ENCODE measurements around the gene CETN1. TPM values are rescaled to one million over a fixed set of nuclear protein-coding genes. Genes with fewer than 3 reads are reported as not detected.

The CETN1 gene
- not detected for total RNA-seq
- long read RNA-seq, donor 1: 0 reads
- long read RNA-seq, donor 2: 0 reads

GRCh38 chr18:580154-580553 is at the start of gene CETN1:
TSS of gene CETN1 (plus strand) at chr18:580380. CDS start at chr18:580409, 29 bp downstream.
- DNase-seq (ENCODE audit: low spot score): no peak
- intact Hi-C loops (cut with DNase I): no loop called here

- intact Hi-C loops (cut with DNase I): no loop called here
- DNase-seq (ENCODE audit: low spot score): no peak
Observed at GRCh38 chr18:532018-532417, 48.2 kb upstream of the CETN1 start.

GRCh38 chr18:532632-533031 is 47.5 kb upstream of the CETN1 start:
- DNase-seq (ENCODE audit: low spot score): no peak
- intact Hi-C loops (cut with DNase I): no loop called here

GRCh38 chr18:533995-534601 is 46.1 kb upstream of the CETN1 start:
- intact Hi-C loops (cut with DNase I): no loop called here

GRCh38 chr18:543447-544078 is 36.6 kb upstream of the CETN1 start:
- no peak for DNase-seq (ENCODE audit: low spot score)
- intact Hi-C loops (cut with DNase I): no loop called here

More at GRCh38 chr18:533995-534601, 46.1 kb upstream of the CETN1 start:
- no peak for DNase-seq (ENCODE audit: low spot score)

- no peak for DNase-seq (ENCODE audit: low spot score)
- intact Hi-C loops (cut with DNase I): loop anchor here in 1 of 2 donors (10.0 kb wide), 1 partner anchor 45 kb away; the partner anchor contains the start of gene COLEC12
Observed at GRCh38 chr18:549967-550366, 30.2 kb upstream of the CETN1 start.

- intact Hi-C loops (cut with DNase I): loop anchor here in 1 of 2 donors (10.0 kb wide), 1 partner anchor 47 kb away; the partner anchor contains the start of gene COLEC12
- DNase-seq (ENCODE audit: low spot score): no peak
Observed at GRCh38 chr18:551404-552061, 28.6 kb upstream of the CETN1 start.

- no peak for DNase-seq (ENCODE audit: low spot score)
- intact Hi-C loops (cut with DNase I): loop anchor here in 1 of 2 donors (10.0 kb wide), 1 partner anchor 51 kb away; the partner anchor contains the start of gene COLEC12
Observed at GRCh38 chr18:555705-556457, 24.3 kb upstream of the CETN1 start.

GRCh38 chr18:564708-565561 is 15.2 kb upstream of the CETN1 start:
- intact Hi-C loops (cut with DNase I): no loop called here
- no peak for DNase-seq (ENCODE audit: low spot score)

GRCh38 chr18:565562-566061 is 14.6 kb upstream of the CETN1 start:
- intact Hi-C loops (cut with DNase I): no loop called here
- no peak for DNase-seq (ENCODE audit: low spot score)

- DNase-seq (ENCODE audit: low spot score): no peak
- intact Hi-C loops (cut with DNase I): no loop called here
Observed at GRCh38 chr18:567122-567521, 13.1 kb upstream of the CETN1 start.

- no peak for DNase-seq (ENCODE audit: low spot score)
- intact Hi-C loops (cut with DNase I): no loop called here
Observed at GRCh38 chr18:568731-569130, 11.4 kb upstream of the CETN1 start.

- intact Hi-C loops (cut with DNase I): no loop called here
- DNase-seq (ENCODE audit: low spot score): no peak
Observed at GRCh38 chr18:570256-570655, 9.9 kb upstream of the CETN1 start.

- intact Hi-C loops (cut with DNase I): no loop called here
Observed at GRCh38 chr18:570697-571096, 9.5 kb upstream of the CETN1 start.

GRCh38 chr18:572091-572830 is 7.9 kb upstream of the CETN1 start:
- intact Hi-C loops (cut with DNase I): no loop called here
- no peak for DNase-seq (ENCODE audit: low spot score)

More at GRCh38 chr18:570697-571096, 9.5 kb upstream of the CETN1 start:
- DNase-seq (ENCODE audit: low spot score): no peak

- intact Hi-C loops (cut with DNase I): no loop called here
- no peak for DNase-seq (ENCODE audit: low spot score)
Observed at GRCh38 chr18:572831-573289, 7.3 kb upstream of the CETN1 start.

GRCh38 chr18:573385-573784 is 6.8 kb upstream of the CETN1 start:
- intact Hi-C loops (cut with DNase I): no loop called here
- DNase-seq (ENCODE audit: low spot score): no peak
